H9 (cell line): ENCODE results near the gene NR2F1-AS1. TPM values are rescaled to one million over a fixed set of nuclear protein-coding genes. Genes with fewer than 3 reads are reported as not detected.

Source experiments
- DNase-seq: peaks from one replicate; pipeline ENCODE4 v3.0.0-alpha.2; 2017
- H2AFZ ChIP-seq: one replicate; pipeline ENCODE4 v1.6.1; 2013; ENCODE audit warnings: mild to moderate bottlenecking, low read length, control low read depth, moderate library complexity
- H2AK5ac ChIP-seq: 2 replicates; pipeline ENCODE4 v1.6.1; 2013; ENCODE audit warnings: low read length, control low read depth, mixed read lengths; ENCODE audit not compliant: insufficient read length
- H2BK120ac ChIP-seq: one replicate; pipeline ENCODE4 v1.6.1; 2013; ENCODE audit warnings: low read depth, mild to moderate bottlenecking, low read length, control low read depth, inconsistent platforms; ENCODE audit not compliant: poor library complexity, severe bottlenecking
- H2BK12ac ChIP-seq: 2 replicates; pipeline ENCODE4 v1.6.1; 2013; ENCODE audit warnings: low read length, control low read depth, mixed read lengths, low read depth; ENCODE audit not compliant: insufficient read length
- H2BK15ac ChIP-seq: 2 replicates; pipeline ENCODE4 v1.6.1; 2013; ENCODE audit warnings: low read depth, low read length, control low read depth
- H2BK20ac ChIP-seq: one replicate; pipeline ENCODE4 v1.6.1; 2013; ENCODE audit warnings: low read depth, mild to moderate bottlenecking, low read length, control low read depth, inconsistent platforms; ENCODE audit not compliant: poor library complexity, severe bottlenecking
- H2BK5ac ChIP-seq: 2 replicates; pipeline ENCODE4 v1.6.1; 2013; ENCODE audit warnings: low read length, control low read depth, mixed read lengths; ENCODE audit not compliant: insufficient read length
- H3K14ac ChIP-seq: 2 replicates; pipeline ENCODE4 v1.6.1; 2013; ENCODE audit warnings: low read length, control low read depth; ENCODE audit not compliant: insufficient read depth
- H3K18ac ChIP-seq: 2 replicates; pipeline ENCODE4 v1.6.1; 2013; ENCODE audit warnings: low read depth, mild to moderate bottlenecking, mixed read lengths, low read length, control low read depth; ENCODE audit not compliant: insufficient read length
- H3K23ac ChIP-seq: 2 replicates; pipeline ENCODE4 v1.6.1; 2013; ENCODE audit warnings: low read length, control low read depth, mixed read lengths, low read depth; ENCODE audit not compliant: insufficient read length
- H3K23me2 ChIP-seq: 2 replicates; pipeline ENCODE4 v1.6.1; 2013; ENCODE audit warnings: low read depth, mild to moderate bottlenecking, mixed read lengths, low read length, control low read depth; ENCODE audit not compliant: insufficient read length, poor library complexity, severe bottlenecking
- H3K27ac ChIP-seq: 2 replicates; pipeline ENCODE4 v1.5.1; 2013; ENCODE audit warnings: low read length, control low read depth, mixed read lengths, low read depth; ENCODE audit not compliant: insufficient read length
- H3K27me3 ChIP-seq: 2 replicates; pipeline ENCODE4 v1.6.1; 2013; ENCODE audit warnings: low read length, control low read depth, inconsistent platforms; ENCODE audit not compliant: insufficient read depth
- H3K4ac ChIP-seq: 2 replicates; pipeline ENCODE4 v1.6.1; 2013; ENCODE audit warnings: low read depth, mild to moderate bottlenecking, control low read depth, inconsistent platforms, low read length, moderate library complexity
- H3K4me1 ChIP-seq: 2 replicates; pipeline ENCODE4 v1.6.1; 2013; ENCODE audit warnings: low read length, control low read depth, inconsistent platforms; ENCODE audit not compliant: insufficient read depth
- H3K4me2 ChIP-seq: 2 replicates; pipeline ENCODE4 v1.6.1; 2013; ENCODE audit warnings: low read length, control low read depth, mixed read lengths; ENCODE audit not compliant: insufficient read length, insufficient read depth
- H3K56ac ChIP-seq: 2 replicates; pipeline ENCODE4 v1.6.1; 2013; ENCODE audit warnings: low read depth, mild to moderate bottlenecking, mixed read lengths, low read length, control low read depth; ENCODE audit not compliant: insufficient read length
- H3K79me1 ChIP-seq: 2 replicates; pipeline ENCODE4 v1.6.1; 2013; ENCODE audit warnings: low read depth, mild to moderate bottlenecking, moderate library complexity, low read length, control low read depth, inconsistent platforms; ENCODE audit not compliant: insufficient read depth, poor library complexity, severe bottlenecking
- H3K79me2 ChIP-seq: 2 replicates; pipeline ENCODE4 v1.6.1; 2013; ENCODE audit warnings: low read length, control low read depth, inconsistent platforms; ENCODE audit not compliant: insufficient read depth
- H3K9ac ChIP-seq: 2 replicates; pipeline ENCODE4 v1.6.1; 2013; ENCODE audit warnings: low read length, control low read depth, mixed read lengths; ENCODE audit not compliant: insufficient read length; ENCODE audit errors: extremely low read depth
- H3K9me3 ChIP-seq: one replicate; pipeline ENCODE4 v1.6.1; 2013; ENCODE audit warnings: low read depth, low read length, inconsistent platforms; ENCODE audit not compliant: control insufficient read depth
- H3T11ph ChIP-seq: one replicate; pipeline ENCODE4 v1.6.1; 2013; ENCODE audit warnings: mild to moderate bottlenecking, low read length, control low read depth, inconsistent platforms
- H4K20me1 ChIP-seq: one replicate; pipeline ENCODE4 v1.6.1; 2013; ENCODE audit not compliant: control insufficient read depth, insufficient read length, insufficient read depth
- H4K5ac ChIP-seq: 2 replicates; pipeline ENCODE4 v1.6.1; 2013; ENCODE audit warnings: low read depth, mild to moderate bottlenecking, mixed read lengths, low read length, control low read depth; ENCODE audit not compliant: insufficient read length
- H4K8ac ChIP-seq: replicated peaks from 2 replicates; pipeline ENCODE4 v1.6.1; 2013; ENCODE audit warnings: low read length, control low read depth, mixed read lengths, low read depth; ENCODE audit not compliant: insufficient read length
- H4K91ac ChIP-seq: 2 replicates; pipeline ENCODE4 v1.6.1; 2013; ENCODE audit warnings: low read depth, mild to moderate bottlenecking, moderate library complexity, mixed read lengths, low read length, control low read depth; ENCODE audit not compliant: insufficient read length
- H3K27ac Mint-ChIP-seq, 3 experiments: 2 replicates in 2 of 3; 3 replicates in 1 of 3; pipeline ENCODE4 v1.8.0; 2020 to 2021; ENCODE audit warnings: mixed read lengths in 3 of 3, mild to moderate bottlenecking in 1 of 3, moderate library complexity in 1 of 3
- H3K27me3 Mint-ChIP-seq: 2 replicates; pipeline ENCODE4 v1.8.0; 2021; ENCODE audit warnings: low read depth, mild to moderate bottlenecking, moderate library complexity, mixed read lengths
- H3K36me3 Mint-ChIP-seq, 3 experiments: 2 replicates in 2 of 3; 3 replicates in 1 of 3; pipeline ENCODE4 v1.8.0; 2020 to 2021; ENCODE audit warnings: low read depth in 3 of 3, mixed read lengths in 3 of 3; ENCODE audit not compliant: insufficient read depth in 1 of 3
- H3K4me1 Mint-ChIP-seq, 2 experiments: 2 replicates each; pipeline ENCODE4 v1.8.0; 2020; ENCODE audit warnings: mixed read lengths in 2 of 2
- H3K4me3 Mint-ChIP-seq, 2 experiments: 2 replicates in 1 of 2; 3 replicates in 1 of 2; pipeline ENCODE4 v1.8.0; 2020 to 2021; ENCODE audit warnings: mild to moderate bottlenecking in 2 of 2, mixed read lengths in 2 of 2, moderate library complexity in 1 of 2
- H3K9me3 Mint-ChIP-seq, 2 experiments: 2 replicates in 1 of 2; 3 replicates in 1 of 2; pipeline ENCODE4 v1.8.0; 2020; ENCODE audit warnings: mild to moderate bottlenecking in 2 of 2, mixed read lengths in 2 of 2, moderate library complexity in 1 of 2
- WGBS: extraction: QIAGEN DNeasy Blood & Tissue Kit; methylation state at CpG from one replicate; pipeline ENCODE4 v1.1.7; 2013; ENCODE audit warnings: missing lambda C conversion rate, low lambda C conversion rate, mixed read lengths; ENCODE audit not compliant: insufficient read length; ENCODE audit errors: extremely low coverage; 5-methylcytosine and 5-hydroxymethylcytosine counted together
- total RNA-seq: library from RNA; stranded (reverse); gene quantifications from 2 replicates; pipeline ENCODE4 v1.2.1, GENCODE V29; 2021
- TF ChIP-seq, protein P1 (sequence below): fragments of 200-600 bp; sonication (generic); conservative IDR thresholded peaks from 3 replicates; pipeline ENCODE4 v1.8.0; 2021; ENCODE audit warnings: antibody characterized with exemption, mild to moderate bottlenecking

Gene NR2F1-AS1
- total RNA-seq, 1 experiment from 2014 or later = 1.9 TPM

DNA sequence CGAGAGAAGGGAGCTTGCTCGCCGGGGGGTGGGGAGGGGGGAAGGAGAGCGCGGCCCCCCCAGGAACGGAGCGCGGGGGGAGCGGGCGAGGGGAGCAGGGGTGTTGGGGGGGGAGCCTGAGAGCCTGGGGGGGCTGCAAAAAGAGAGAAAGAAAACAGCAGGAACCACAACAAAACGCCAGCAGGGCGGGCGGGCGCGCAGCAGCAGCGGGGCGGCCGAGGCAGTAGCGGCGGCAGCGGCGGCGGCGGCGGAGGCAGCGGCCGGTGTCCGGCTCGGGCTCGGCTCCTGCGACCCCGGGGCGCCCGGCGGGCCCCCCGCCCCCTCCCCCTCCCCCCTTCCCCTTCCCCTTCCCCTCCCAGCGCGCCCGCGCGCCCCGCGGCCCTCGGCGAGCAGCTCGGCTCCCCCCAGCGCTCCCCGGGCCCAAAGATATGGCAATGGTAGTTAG lies 3.6 kb upstream of the NR2F1-AS1 start:
- Histone ChIP-seq H2BK120ac (no peak overlapping the region), H3K79me2 (no peaks in the 10 kb centered on the region), H4K8ac (no peak overlapping the region), H3K27ac (no peak overlapping the region), H4K91ac (no peak overlapping the region), H2AFZ (no peak overlapping the region), H3K23ac (no peak overlapping the region), H2BK12ac (no peak overlapping the region), H3K27me3 (peaks cover 69% of the 10 kb centered on the region), H4K20me1 (no peaks in the 10 kb centered on the region), H3K18ac (no peak overlapping the region), H2BK15ac (no peak overlapping the region), H3K4me1 (peaks cover 2% of the 10 kb centered on the region; the same call in 1 of the 2 replicates), H3K79me1 (no peaks in the 10 kb centered on the region), H2AK5ac (no peak overlapping the region), H3K9me3 (no peaks in the 10 kb centered on the region), H3K14ac (no peak overlapping the region), H3K4me2 (peak overlapping the region; percentile 9), H3K56ac (no peak overlapping the region), H4K5ac (no peak overlapping the region), H3K9ac (no peak overlapping the region), H3T11ph (no peak overlapping the region), H2BK5ac (no peak overlapping the region), H3K4ac (no peak overlapping the region), H3K23me2 (peaks cover 12% of the 10 kb centered on the region), H2BK20ac (no peak overlapping the region)
- TF ChIP-seq, protein P1, sequence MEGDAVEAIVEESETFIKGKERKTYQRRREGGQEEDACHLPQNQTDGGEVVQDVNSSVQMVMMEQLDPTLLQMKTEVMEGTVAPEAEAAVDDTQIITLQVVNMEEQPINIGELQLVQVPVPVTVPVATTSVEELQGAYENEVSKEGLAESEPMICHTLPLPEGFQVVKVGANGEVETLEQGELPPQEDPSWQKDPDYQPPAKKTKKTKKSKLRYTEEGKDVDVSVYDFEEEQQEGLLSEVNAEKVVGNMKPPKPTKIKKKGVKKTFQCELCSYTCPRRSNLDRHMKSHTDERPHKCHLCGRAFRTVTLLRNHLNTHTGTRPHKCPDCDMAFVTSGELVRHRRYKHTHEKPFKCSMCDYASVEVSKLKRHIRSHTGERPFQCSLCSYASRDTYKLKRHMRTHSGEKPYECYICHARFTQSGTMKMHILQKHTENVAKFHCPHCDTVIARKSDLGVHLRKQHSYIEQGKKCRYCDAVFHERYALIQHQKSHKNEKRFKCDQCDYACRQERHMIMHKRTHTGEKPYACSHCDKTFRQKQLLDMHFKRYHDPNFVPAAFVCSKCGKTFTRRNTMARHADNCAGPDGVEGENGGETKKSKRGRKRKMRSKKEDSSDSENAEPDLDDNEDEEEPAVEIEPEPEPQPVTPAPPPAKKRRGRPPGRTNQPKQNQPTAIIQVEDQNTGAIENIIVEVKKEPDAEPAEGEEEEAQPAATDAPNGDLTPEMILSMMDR = no peak
- peaks cover 19 to 31% of the 10 kb centered on the region in 2 experiments for H3K4me1 Mint-ChIP-seq
- no CpG with 5 or more reads among the region's 48 CpGs for WGBS
- H3K4me3 Mint-ChIP-seq = peak overlapping the region; percentile 21 to 63; a peak in 3 of 5 replicates
- DNase-seq = no peak
- no peak overlapping the region for H3K27ac Mint-ChIP-seq
- H3K36me3 Mint-ChIP-seq = peaks cover 0 to 2% (median 0%) of the 10 kb centered on the region in 3 experiments; a peak in 1 of 7 replicates
- peaks cover 38% of the 10 kb centered on the region for H3K27me3 Mint-ChIP-seq
- H3K9me3 Mint-ChIP-seq = peaks cover 2 to 13% of the 10 kb centered on the region in 2 experiments; a peak in 3 of 5 replicates
